GM12892 (cell line): ENCODE data around the gene AP2A2.

ENCODE experiments used
- POLR2A ChIP-seq: IDR thresholded peaks from 2 replicates; pipeline ENCODE4 v1.6.1; 2011; ENCODE audit warnings: low read depth, low read length, control low read depth
- POLR2AphosphoS5 ChIP-seq: IDR thresholded peaks from 2 replicates; pipeline ENCODE4 v1.6.1; 2011; ENCODE audit warnings: low read depth, low read length, control low read depth
- TAF1 ChIP-seq: IDR thresholded peaks from 2 replicates; pipeline ENCODE4 v1.6.1; 2011; ENCODE audit warnings: low read depth, mild to moderate bottlenecking, control low read depth, low read length, borderline replicate concordance

GRCh38 chr11:936199-936598 lies 10.5 kb downstream of the AP2A2 start:
- no peak for TF ChIP-seq POLR2A
- no peak for TF ChIP-seq POLR2AphosphoS5
- no peak for TF ChIP-seq TAF1
